H9 (cell line): Measurements from ENCODE around the gene CUL4A. TPM values are rescaled to one million over a fixed set of nuclear protein-coding genes. Genes with fewer than 3 reads are reported as not detected.

Experiments used
- DNase-seq: peaks from one replicate; pipeline ENCODE4 v3.0.0-alpha.2; 2017
- H2AFZ ChIP-seq: one replicate; pipeline ENCODE4 v1.6.1; 2013; ENCODE audit warnings: mild to moderate bottlenecking, low read length, control low read depth, moderate library complexity
- H2AK5ac ChIP-seq: 2 replicates; pipeline ENCODE4 v1.6.1; 2013; ENCODE audit warnings: low read length, control low read depth, mixed read lengths; ENCODE audit not compliant: insufficient read length
- H2BK120ac ChIP-seq: one replicate; pipeline ENCODE4 v1.6.1; 2013; ENCODE audit warnings: low read depth, mild to moderate bottlenecking, low read length, control low read depth, inconsistent platforms; ENCODE audit not compliant: poor library complexity, severe bottlenecking
- H2BK12ac ChIP-seq: 2 replicates; pipeline ENCODE4 v1.6.1; 2013; ENCODE audit warnings: low read length, control low read depth, mixed read lengths, low read depth; ENCODE audit not compliant: insufficient read length
- H2BK15ac ChIP-seq: 2 replicates; pipeline ENCODE4 v1.6.1; 2013; ENCODE audit warnings: low read depth, low read length, control low read depth
- H2BK20ac ChIP-seq: one replicate; pipeline ENCODE4 v1.6.1; 2013; ENCODE audit warnings: low read depth, mild to moderate bottlenecking, low read length, control low read depth, inconsistent platforms; ENCODE audit not compliant: poor library complexity, severe bottlenecking
- H2BK5ac ChIP-seq: 2 replicates; pipeline ENCODE4 v1.6.1; 2013; ENCODE audit warnings: low read length, control low read depth, mixed read lengths; ENCODE audit not compliant: insufficient read length
- H3K14ac ChIP-seq: 2 replicates; pipeline ENCODE4 v1.6.1; 2013; ENCODE audit warnings: low read length, control low read depth; ENCODE audit not compliant: insufficient read depth
- H3K18ac ChIP-seq: 2 replicates; pipeline ENCODE4 v1.6.1; 2013; ENCODE audit warnings: low read depth, mild to moderate bottlenecking, mixed read lengths, low read length, control low read depth; ENCODE audit not compliant: insufficient read length
- H3K23ac ChIP-seq: 2 replicates; pipeline ENCODE4 v1.6.1; 2013; ENCODE audit warnings: low read length, control low read depth, mixed read lengths, low read depth; ENCODE audit not compliant: insufficient read length
- H3K23me2 ChIP-seq: 2 replicates; pipeline ENCODE4 v1.6.1; 2013; ENCODE audit warnings: low read depth, mild to moderate bottlenecking, mixed read lengths, low read length, control low read depth; ENCODE audit not compliant: insufficient read length, poor library complexity, severe bottlenecking
- H3K27ac ChIP-seq: 2 replicates; pipeline ENCODE4 v1.5.1; 2013; ENCODE audit warnings: low read length, control low read depth, mixed read lengths, low read depth; ENCODE audit not compliant: insufficient read length
- H3K27me3 ChIP-seq: 2 replicates; pipeline ENCODE4 v1.6.1; 2013; ENCODE audit warnings: low read length, control low read depth, inconsistent platforms; ENCODE audit not compliant: insufficient read depth
- H3K4ac ChIP-seq: 2 replicates; pipeline ENCODE4 v1.6.1; 2013; ENCODE audit warnings: low read depth, mild to moderate bottlenecking, control low read depth, inconsistent platforms, low read length, moderate library complexity
- H3K4me1 ChIP-seq: 2 replicates; pipeline ENCODE4 v1.6.1; 2013; ENCODE audit warnings: low read length, control low read depth, inconsistent platforms; ENCODE audit not compliant: insufficient read depth
- H3K4me2 ChIP-seq: 2 replicates; pipeline ENCODE4 v1.6.1; 2013; ENCODE audit warnings: low read length, control low read depth, mixed read lengths; ENCODE audit not compliant: insufficient read length, insufficient read depth
- H3K56ac ChIP-seq: 2 replicates; pipeline ENCODE4 v1.6.1; 2013; ENCODE audit warnings: low read depth, mild to moderate bottlenecking, mixed read lengths, low read length, control low read depth; ENCODE audit not compliant: insufficient read length
- H3K79me1 ChIP-seq: 2 replicates; pipeline ENCODE4 v1.6.1; 2013; ENCODE audit warnings: low read depth, mild to moderate bottlenecking, moderate library complexity, low read length, control low read depth, inconsistent platforms; ENCODE audit not compliant: insufficient read depth, poor library complexity, severe bottlenecking
- H3K79me2 ChIP-seq: 2 replicates; pipeline ENCODE4 v1.6.1; 2013; ENCODE audit warnings: low read length, control low read depth, inconsistent platforms; ENCODE audit not compliant: insufficient read depth
- H3K9ac ChIP-seq: 2 replicates; pipeline ENCODE4 v1.6.1; 2013; ENCODE audit warnings: low read length, control low read depth, mixed read lengths; ENCODE audit not compliant: insufficient read length; ENCODE audit errors: extremely low read depth
- H3K9me3 ChIP-seq: one replicate; pipeline ENCODE4 v1.6.1; 2013; ENCODE audit warnings: low read depth, low read length, inconsistent platforms; ENCODE audit not compliant: control insufficient read depth
- H3T11ph ChIP-seq: one replicate; pipeline ENCODE4 v1.6.1; 2013; ENCODE audit warnings: mild to moderate bottlenecking, low read length, control low read depth, inconsistent platforms
- H4K20me1 ChIP-seq: one replicate; pipeline ENCODE4 v1.6.1; 2013; ENCODE audit not compliant: control insufficient read depth, insufficient read length, insufficient read depth
- H4K5ac ChIP-seq: 2 replicates; pipeline ENCODE4 v1.6.1; 2013; ENCODE audit warnings: low read depth, mild to moderate bottlenecking, mixed read lengths, low read length, control low read depth; ENCODE audit not compliant: insufficient read length
- H4K8ac ChIP-seq: replicated peaks from 2 replicates; pipeline ENCODE4 v1.6.1; 2013; ENCODE audit warnings: low read length, control low read depth, mixed read lengths, low read depth; ENCODE audit not compliant: insufficient read length
- H4K91ac ChIP-seq: 2 replicates; pipeline ENCODE4 v1.6.1; 2013; ENCODE audit warnings: low read depth, mild to moderate bottlenecking, moderate library complexity, mixed read lengths, low read length, control low read depth; ENCODE audit not compliant: insufficient read length
- H3K27ac Mint-ChIP-seq, 3 experiments: 2 replicates in 2 of 3; 3 replicates in 1 of 3; pipeline ENCODE4 v1.8.0; 2020 to 2021; ENCODE audit warnings: mixed read lengths in 3 of 3, mild to moderate bottlenecking in 1 of 3, moderate library complexity in 1 of 3
- H3K27me3 Mint-ChIP-seq: 2 replicates; pipeline ENCODE4 v1.8.0; 2021; ENCODE audit warnings: low read depth, mild to moderate bottlenecking, moderate library complexity, mixed read lengths
- H3K36me3 Mint-ChIP-seq, 3 experiments: 2 replicates in 2 of 3; 3 replicates in 1 of 3; pipeline ENCODE4 v1.8.0; 2020 to 2021; ENCODE audit warnings: low read depth in 3 of 3, mixed read lengths in 3 of 3; ENCODE audit not compliant: insufficient read depth in 1 of 3
- H3K4me1 Mint-ChIP-seq, 2 experiments: 2 replicates each; pipeline ENCODE4 v1.8.0; 2020; ENCODE audit warnings: mixed read lengths in 2 of 2
- H3K4me3 Mint-ChIP-seq, 2 experiments: 2 replicates in 1 of 2; 3 replicates in 1 of 2; pipeline ENCODE4 v1.8.0; 2020 to 2021; ENCODE audit warnings: mild to moderate bottlenecking in 2 of 2, mixed read lengths in 2 of 2, moderate library complexity in 1 of 2
- H3K9me3 Mint-ChIP-seq, 2 experiments: 2 replicates in 1 of 2; 3 replicates in 1 of 2; pipeline ENCODE4 v1.8.0; 2020; ENCODE audit warnings: mild to moderate bottlenecking in 2 of 2, mixed read lengths in 2 of 2, moderate library complexity in 1 of 2
- CTCF ChIP-seq: fragments of 200-600 bp; sonication (generic); conservative IDR thresholded peaks from 3 replicates; pipeline ENCODE4 v1.8.0; 2021; ENCODE audit warnings: antibody characterized with exemption, mild to moderate bottlenecking
- WGBS: extraction: QIAGEN DNeasy Blood & Tissue Kit; methylation state at CpG from one replicate; pipeline ENCODE4 v1.1.7; 2013; ENCODE audit warnings: missing lambda C conversion rate, low lambda C conversion rate, mixed read lengths; ENCODE audit not compliant: insufficient read length; ENCODE audit errors: extremely low coverage; 5-methylcytosine and 5-hydroxymethylcytosine counted together
- total RNA-seq: library from RNA; stranded (reverse); gene quantifications from 2 replicates; pipeline ENCODE4 v1.2.1, GENCODE V29; 2021

CUL4A gene
- total RNA-seq, 1 experiment from 2014 or later: 97.9 TPM

- no peaks in the 10 kb centered on the region for H3K4me1 Mint-ChIP-seq
- H3K9me3 Mint-ChIP-seq: no peaks in the 10 kb centered on the region
- TF ChIP-seq CTCF: no peak
- H2BK5ac ChIP-seq: no peak overlapping the region
- peaks cover 6% of the 10 kb centered on the region for H3K79me1 ChIP-seq
- H2AFZ ChIP-seq: no peak overlapping the region
- H4K5ac ChIP-seq: no peak overlapping the region
- H3K4me3 Mint-ChIP-seq: no peak overlapping the region
- no peak overlapping the region for H3K56ac ChIP-seq
- no peaks in the 10 kb centered on the region for H3K27me3 ChIP-seq
- no peaks in the 10 kb centered on the region for H3K23me2 ChIP-seq
- no peak overlapping the region for H4K91ac ChIP-seq
- no peak for DNase-seq
- WGBS: no CpG with 5 or more reads among the region's 6 CpGs
- H3K27me3 Mint-ChIP-seq: no peaks in the 10 kb centered on the region
- no peak overlapping the region for H2BK120ac ChIP-seq
- no peak overlapping the region for H3K18ac ChIP-seq
- H2BK15ac ChIP-seq: no peak overlapping the region
- H2AK5ac ChIP-seq: no peak overlapping the region
- H4K20me1 ChIP-seq: no peaks in the 10 kb centered on the region
- no peak overlapping the region for H3K14ac ChIP-seq
- peaks cover 49 to 88% (median 75%) of the 10 kb centered on the region in 3 experiments; a peak in 6 of 7 replicates for H3K36me3 Mint-ChIP-seq
- H4K8ac ChIP-seq: no peak overlapping the region
- H3K27ac ChIP-seq: no peak overlapping the region
- H3K4me1 ChIP-seq: no peaks in the 10 kb centered on the region
- no peaks in the 10 kb centered on the region for H3K9me3 ChIP-seq
- no peak overlapping the region for H2BK12ac ChIP-seq
- no peak overlapping the region for H3K4ac ChIP-seq
- no peak overlapping the region for H3K9ac ChIP-seq
- H3K4me2 ChIP-seq: no peak overlapping the region
- no peak overlapping the region for H3K23ac ChIP-seq
- no peak overlapping the region for H3T11ph ChIP-seq
- peak overlapping the region in 1 of 3 experiments; percentile 19; a peak in 2 of 7 replicates for H3K27ac Mint-ChIP-seq
- H2BK20ac ChIP-seq: no peak overlapping the region
- H3K79me2 ChIP-seq: no peaks in the 10 kb centered on the region
Measured at GRCh38 chr13:113195360-113195759, 14.1 kb upstream of the CUL4A start.
